SK-N-SH (cell line): ENCODE results near the gene EEF1G. TPM values are rescaled to one million over a fixed set of nuclear protein-coding genes. Genes with fewer than 3 reads are reported as not detected.

Experiments used
- CTCF ChIA-PET: fragments of 300-600, 350-600 bp; formaldehyde crosslinking; extraction: SDS; loops from one replicate; lab custom pipeline; 2021; lab: Yijun Ruan, JAX
- POLR2A ChIA-PET: fragments of 350-600 bp; sonication (Branson Sonifier 250); formaldehyde crosslinking; extraction: SDS; loops from one replicate; lab custom pipeline; 2020; ENCODE audit warnings: antibody characterized with exemption, inconsistent platforms; lab: Yijun Ruan, JAX
- DNase-seq: peaks from one replicate; pipeline ENCODE4 v3.0.0; 2012
- H2AFZ ChIP-seq: fragments of 200-600 bp; sonication (generic); 2 replicates; pipeline ENCODE4 v1.8.1; 2016; ENCODE audit warnings: antibody characterized with exemption, mild to moderate bottlenecking, low read depth
- H3F3A ChIP-seq: fragments of 200-600 bp; sonication (generic); replicated peaks from 2 replicates; pipeline ENCODE3; 2016; ENCODE audit warnings: antibody characterized with exemption, mild to moderate bottlenecking; ENCODE audit not compliant: insufficient read depth
- H3K27ac ChIP-seq, 2 experiments: fragments of 200-500 bp in 1 of 2; fragments of 200-600 bp in 1 of 2; sonication (Bioruptor generic) in 1 of 2; sonication (generic), shearing (Covaris generic) in 1 of 2; 2 replicates each; pipeline versions ENCODE4 v1.5.1 to v1.6.1; 2014 to 2016; ENCODE audit warnings: low read depth in 2 of 2, inconsistent platforms in 1 of 2, low read length in 1 of 2, mild to moderate bottlenecking in 1 of 2, mixed read lengths in 1 of 2
- H3K27me3 ChIP-seq: fragments of 200-600 bp; sonication (generic), shearing (Covaris generic); 2 replicates; pipeline ENCODE4 v1.6.1; 2016; ENCODE audit warnings: mixed run types; ENCODE audit not compliant: insufficient read depth
- H3K36me3 ChIP-seq, 2 experiments: fragments of 200-500 bp in 1 of 2; fragments of 200-600 bp in 1 of 2; sonication (Bioruptor generic) in 1 of 2; sonication (generic) in 1 of 2; replicated peaks in 1 of 2; 2 replicates each; pipeline versions ENCODE3 to v1.5.1; 2014 to 2016; ENCODE audit warnings: low read length in 1 of 2, mild to moderate bottlenecking in 1 of 2; ENCODE audit not compliant: insufficient read depth in 2 of 2, control insufficient read depth in 1 of 2
- H3K4me1 ChIP-seq, 2 experiments: fragments of 200-500 bp in 1 of 2; fragments of 200-600 bp in 1 of 2; sonication (Bioruptor generic) in 1 of 2; sonication (generic), shearing (Covaris generic) in 1 of 2; 2 replicates each; pipeline versions ENCODE4 v1.5.1 to v1.6.1; 2014 to 2016; ENCODE audit warnings: low read depth in 1 of 2, low read length in 1 of 2, mixed run types in 1 of 2; ENCODE audit not compliant: insufficient read depth in 2 of 2, control insufficient read depth in 1 of 2
- H3K4me2 ChIP-seq: fragments of 200-600 bp; sonication (generic), shearing (Covaris generic); 2 replicates; pipeline ENCODE4 v1.6.1; 2017; ENCODE audit warnings: mixed run types
- H3K4me3 ChIP-seq, 2 experiments: fragments of 200-500 bp in 1 of 2; fragments of 200-600 bp in 1 of 2; sonication (Bioruptor generic) in 1 of 2; sonication (generic), shearing (Covaris generic) in 1 of 2; 2 replicates each; pipeline versions ENCODE4 v1.5.1 to v1.8.1; 2014 to 2016; ENCODE audit warnings: low read depth in 2 of 2, inconsistent platforms in 1 of 2, low read length in 1 of 2, mild to moderate bottlenecking in 1 of 2, mixed read lengths in 1 of 2, moderate library complexity in 1 of 2
- H3K79me2 ChIP-seq: fragments of 200-600 bp; sonication (generic); 2 replicates; pipeline ENCODE4 v1.8.1; 2017; ENCODE audit warnings: mild to moderate bottlenecking; ENCODE audit not compliant: insufficient read depth
- H3K9ac ChIP-seq: fragments of 200-600 bp; sonication (generic); 2 replicates; pipeline ENCODE4 v1.6.1; 2017; ENCODE audit warnings: mixed run types
- H3K9me2 ChIP-seq: fragments of 200-600 bp; sonication (generic); 2 replicates; pipeline ENCODE4 v1.6.1; 2017; ENCODE audit warnings: mixed run types
- H3K9me3 ChIP-seq: fragments of 200-600 bp; sonication (generic); 2 replicates; pipeline ENCODE4 v1.6.1; 2017; ENCODE audit warnings: mixed run types, mild to moderate bottlenecking, moderate library complexity
- H4K20me1 ChIP-seq: fragments of 200-600 bp; sonication (generic); 2 replicates; pipeline ENCODE4 v1.6.1; 2017; ENCODE audit warnings: mild to moderate bottlenecking, mixed run types; ENCODE audit not compliant: insufficient read depth
- CHD2 ChIP-seq: fragments of 150-350 bp; IDR thresholded peaks from 2 replicates; pipeline ENCODE4 v1.6.1; 2018; ENCODE audit warnings: low read length; ENCODE audit not compliant: partially characterized antibody
- CTCF ChIP-seq: fragments of 200-600 bp; sonication (generic); IDR thresholded peaks from 2 replicates; pipeline ENCODE4 v1.6.1; 2017; ENCODE audit warnings: antibody characterized with exemption, mild to moderate bottlenecking, moderate library complexity
- ELF1 ChIP-seq: IDR thresholded peaks from 2 replicates; pipeline ENCODE4 v1.4.0; 2012
- EP300 ChIP-seq, 2 experiments: IDR thresholded peaks; 2 replicates each; pipeline versions ENCODE4 v1.4.0 to v1.6.1; 2012; ENCODE audit warnings: borderline replicate concordance in 1 of 2, low read depth in 1 of 2, low read length in 1 of 2
- FOSL2 ChIP-seq: IDR thresholded peaks from 2 replicates; pipeline ENCODE4 v1.4.0; 2012; ENCODE audit warnings: low read depth, mild to moderate bottlenecking, moderate library complexity, borderline replicate concordance
- FOXM1 ChIP-seq: IDR thresholded peaks from 2 replicates; pipeline ENCODE4 v1.4.0; 2012; ENCODE audit warnings: low read depth, mild to moderate bottlenecking
- IRF3 ChIP-seq: fragments of 150-350 bp; IDR thresholded peaks from 2 replicates; pipeline ENCODE4 v1.6.1; 2016; ENCODE audit warnings: mild to moderate bottlenecking, low read depth, low read length
- JUND ChIP-seq: IDR thresholded peaks from 2 replicates; pipeline ENCODE4 v1.4.0; 2012
- MAX ChIP-seq: IDR thresholded peaks from 2 replicates; pipeline ENCODE4 v1.4.0; 2012; ENCODE audit warnings: low read depth
- MXI1 ChIP-seq: IDR thresholded peaks from 2 replicates; pipeline ENCODE4 v1.6.1; 2012; ENCODE audit warnings: mild to moderate bottlenecking, low read depth, low read length, improper control_type of control experiment
- NRF1 ChIP-seq: IDR thresholded peaks from 2 replicates; pipeline ENCODE4 v1.6.1; 2012; ENCODE audit warnings: low read depth, mild to moderate bottlenecking, low read length
- PBX3 ChIP-seq: IDR thresholded peaks from 2 replicates; pipeline ENCODE4; 2012
- POLR2AphosphoS5 ChIP-seq: IDR thresholded peaks from 2 replicates; pipeline ENCODE4 v1.6.1; 2012; ENCODE audit warnings: low read depth, low read length
- RCOR1 ChIP-seq: fragments of 150-350 bp; IDR thresholded peaks from 2 replicates; pipeline ENCODE4 v1.6.1; 2017; ENCODE audit warnings: antibody characterized with exemption, low read length
- REST ChIP-seq: IDR thresholded peaks from 2 replicates; pipeline ENCODE4 v1.6.1; 2012; ENCODE audit warnings: mild to moderate bottlenecking, low read depth, low read length, moderate library complexity
- RFX5 ChIP-seq: IDR thresholded peaks from 2 replicates; pipeline ENCODE4 v1.6.1; 2012; ENCODE audit warnings: mild to moderate bottlenecking, improper control_type of control experiment, low read length
- RXRA ChIP-seq: IDR thresholded peaks from 2 replicates; pipeline ENCODE4 v1.4.0; 2012; ENCODE audit warnings: low read depth, mild to moderate bottlenecking, borderline replicate concordance
- SIN3A ChIP-seq: IDR thresholded peaks from 2 replicates; pipeline ENCODE4 v1.6.1; 2012; ENCODE audit warnings: low read depth, mild to moderate bottlenecking, low read length, moderate library complexity, borderline replicate concordance
- TAF1 ChIP-seq: IDR thresholded peaks from 2 replicates; pipeline ENCODE4 v1.6.1; 2012; ENCODE audit warnings: low read depth, mild to moderate bottlenecking, low read length, moderate library complexity, borderline replicate concordance
- TCF12 ChIP-seq: IDR thresholded peaks from 2 replicates; pipeline ENCODE4 v1.4.0; 2012
- TEAD4 ChIP-seq: IDR thresholded peaks from 2 replicates; pipeline ENCODE4 v1.4.0; 2012; ENCODE audit warnings: mild to moderate bottlenecking, borderline replicate concordance; ENCODE audit not compliant: insufficient read depth
- YY1 ChIP-seq: IDR thresholded peaks from 2 replicates; pipeline ENCODE4 v1.4.0; 2012; ENCODE audit warnings: low read depth, mild to moderate bottlenecking
- ZBTB33 ChIP-seq: IDR thresholded peaks from 2 replicates; pipeline ENCODE4 v1.4.0; 2012; ENCODE audit warnings: low read depth, borderline replicate concordance
- WGBS: methylation state at CpG from one replicate; pipeline ENCODE4 v1.1.6; 2017; ENCODE audit warnings: low lambda C conversion rate; 5-methylcytosine and 5-hydroxymethylcytosine counted together
- polyA plus RNA-seq, 3 experiments: library from polyadenylated mRNA; depleted of rRNA; stranded (reverse); fragments of >200 nt; gene quantifications; 2 replicates each; pipeline ENCODE4 v1.2.3, GENCODE V29; 2012

EEF1G gene
- polyA plus RNA-seq, 1 of the 3 experiments (the other 2 are of a cell fraction): 1,853 TPM

GRCh38 chr11:62553839-62554361 lies 19.8 kb downstream of the EEF1G start:
- 15% methylated on average over 5 of the region's 8 CpGs for WGBS
- H3F3A ChIP-seq: peaks cover 71% of the 10 kb centered on the region
- H3K9me2 ChIP-seq: no peaks in the 10 kb centered on the region
- no peaks in the 10 kb centered on the region for H4K20me1 ChIP-seq
- peaks cover 29% of the 10 kb centered on the region; the same call in 1 of the 2 replicates for H3K79me2 ChIP-seq
- no peaks in the 10 kb centered on the region for H3K27me3 ChIP-seq
- H3K27ac ChIP-seq: peak overlapping the region; percentile 67 to 97
- peaks cover 8 to 15% of the 10 kb centered on the region in 2 experiments for H3K36me3 ChIP-seq
- peak overlapping the region; percentile 82 for H3K9ac ChIP-seq
- ChIA-PET CTCF (interaction anchor here (1.0 to 11.8 kb wide), 4 partner anchors 10 to 159 kb away, joined by 3 to 90 read pairs (median 16); no protein-coding TSS in a partner anchor), POLR2A (interaction anchor here (1.1 to 1.2 kb wide), 2 partner anchors 19 to 159 kb away, joined by 3 to 5 read pairs; no protein-coding TSS in a partner anchor)
- H3K4me2 ChIP-seq: peak overlapping the region; percentile 85
- H3K9me3 ChIP-seq: no peaks in the 10 kb centered on the region
- no peak for DNase-seq
- peaks cover 38 to 59% of the 10 kb centered on the region in 2 experiments for H3K4me1 ChIP-seq
- H2AFZ ChIP-seq: no peak overlapping the region
- peak overlapping the region in 1 of 2 experiments; percentile 56; a peak in 3 of 4 replicates for H3K4me3 ChIP-seq
- TF ChIP-seq MAX: peak; percentile 36
- TF ChIP-seq POLR2AphosphoS5: no peak
- no peak for TF ChIP-seq CTCF
- TF ChIP-seq FOXM1: 0 out of 2 replicates have a peak, but pooled peaks have one; percentile 25
- peak; percentile 51 for TF ChIP-seq TCF12
- peak; percentile 60; the same call in 1 of the 2 replicates for TF ChIP-seq JUND
- TF ChIP-seq RCOR1: no peak
- TF ChIP-seq IRF3: no peak
- peak; percentile 8; the same call in 1 of the 2 replicates for TF ChIP-seq PBX3
- TF ChIP-seq MXI1: no peak
- TF ChIP-seq YY1: no peak
- no peak for TF ChIP-seq RFX5
- TF ChIP-seq TEAD4: no peak
- TF ChIP-seq TAF1: no peak
- TF ChIP-seq ELF1: no peak
- no peak for TF ChIP-seq ZBTB33
- TF ChIP-seq EP300 (IDR thresholded peaks at IDR 0.05; ENCODE audit: borderline replicate concordance in 1 of 2, low read depth in 1 of 2, low read length in 1 of 2): no peak
- peak; percentile 7 for TF ChIP-seq FOSL2
- peak; percentile 37; the same call in 1 of the 2 replicates for TF ChIP-seq SIN3A
- TF ChIP-seq RXRA: 0 out of 2 replicates have a peak, but pooled peaks have one; percentile 34
- no peak for TF ChIP-seq CHD2
- no peak for TF ChIP-seq REST
- no peak for TF ChIP-seq NRF1
